Measurements from ENCODE around the gene HCRTR2.

- TF ChIP-seq CTCF (conservative IDR thresholded peaks at IDR 0.05; ENCODE audit: low read depth, low read length), result no peak
- TF ChIP-seq EZH2 (IDR thresholded peaks at IDR 0.05; ENCODE audit: low read length, unreplicated experiment), result no peak
- no peak for TF ChIP-seq EZH2phosphoT487 (IDR thresholded peaks at IDR 0.05; ENCODE audit: borderline replicate concordance, low read length)
These were observed 24.4 kb downstream of the HCRTR2 start for GRCh38 chr6:55198715-55199114.
